Measurements from ENCODE around the gene TJAP1. TPM values are rescaled to one million over a fixed set of nuclear protein-coding genes. Genes with fewer than 3 reads are reported as not detected.
A peak's percentile ranks its signal among the peaks of the same experiment; 100 is the strongest.

Gene TJAP1
- total RNA-seq, 1 donor from 2014 or later, result 6.6 TPM

DNA sequence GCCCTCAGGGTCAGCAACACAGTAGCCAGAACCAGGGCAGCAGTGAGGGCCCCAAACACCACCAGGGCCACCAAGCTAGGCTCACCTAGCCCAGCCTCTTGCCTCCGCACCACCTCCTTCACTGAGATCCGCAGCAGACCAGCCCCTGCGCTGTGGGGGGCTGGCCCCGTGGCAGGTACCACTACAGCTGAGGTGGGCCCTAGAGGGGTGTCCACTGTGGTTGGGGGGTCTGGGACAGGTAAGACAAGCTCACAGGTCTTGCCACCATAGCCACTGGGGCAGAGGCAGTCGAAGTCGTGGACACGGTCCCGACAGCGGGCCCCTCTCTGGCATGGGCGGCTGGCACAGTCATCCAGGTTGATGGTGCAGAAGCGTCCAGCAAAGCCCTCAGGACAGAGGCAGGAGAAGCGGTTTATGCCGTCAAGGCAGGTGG, 26.7 kb upstream of the TJAP1 start:
- FAIRE-seq (no peak), DNase-seq (ENCODE audit: low read depth) (no peak)
- TF ChIP-seq, protein P1, sequence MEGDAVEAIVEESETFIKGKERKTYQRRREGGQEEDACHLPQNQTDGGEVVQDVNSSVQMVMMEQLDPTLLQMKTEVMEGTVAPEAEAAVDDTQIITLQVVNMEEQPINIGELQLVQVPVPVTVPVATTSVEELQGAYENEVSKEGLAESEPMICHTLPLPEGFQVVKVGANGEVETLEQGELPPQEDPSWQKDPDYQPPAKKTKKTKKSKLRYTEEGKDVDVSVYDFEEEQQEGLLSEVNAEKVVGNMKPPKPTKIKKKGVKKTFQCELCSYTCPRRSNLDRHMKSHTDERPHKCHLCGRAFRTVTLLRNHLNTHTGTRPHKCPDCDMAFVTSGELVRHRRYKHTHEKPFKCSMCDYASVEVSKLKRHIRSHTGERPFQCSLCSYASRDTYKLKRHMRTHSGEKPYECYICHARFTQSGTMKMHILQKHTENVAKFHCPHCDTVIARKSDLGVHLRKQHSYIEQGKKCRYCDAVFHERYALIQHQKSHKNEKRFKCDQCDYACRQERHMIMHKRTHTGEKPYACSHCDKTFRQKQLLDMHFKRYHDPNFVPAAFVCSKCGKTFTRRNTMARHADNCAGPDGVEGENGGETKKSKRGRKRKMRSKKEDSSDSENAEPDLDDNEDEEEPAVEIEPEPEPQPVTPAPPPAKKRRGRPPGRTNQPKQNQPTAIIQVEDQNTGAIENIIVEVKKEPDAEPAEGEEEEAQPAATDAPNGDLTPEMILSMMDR (IDR thresholded peaks at IDR 0.05; ENCODE audit: insufficient read depth, low read length, severe bottlenecking), result no peak
- no peak overlapping the region for H3K4me3 ChIP-seq (ENCODE audit: low read depth, low read length)
- H3K27me3 ChIP-seq (ENCODE audit: control insufficient read depth, insufficient read depth, low read length), result no peaks in the 10 kb centered on the region
- H3K36me3 ChIP-seq (ENCODE audit: control insufficient read depth, insufficient read depth, low read length), result peaks cover 22% of the 10 kb centered on the region

- FAIRE-seq (no peak), DNase-seq (ENCODE audit: low read depth) (peak; percentile 50)
- no peak overlapping the region for H3K4me3 ChIP-seq (ENCODE audit: low read depth, low read length)
- TF ChIP-seq, protein P1 (IDR thresholded peaks at IDR 0.05; ENCODE audit: insufficient read depth, low read length, severe bottlenecking), result no peak
- H3K27me3 ChIP-seq (ENCODE audit: control insufficient read depth, insufficient read depth, low read length), result no peaks in the 10 kb centered on the region
- H3K36me3 ChIP-seq (ENCODE audit: control insufficient read depth, insufficient read depth, low read length), result peaks cover 17% of the 10 kb centered on the region
These were observed 26.0 kb upstream of the TJAP1 start for GRCh38 chr6:43451348-43451747.

DNA sequence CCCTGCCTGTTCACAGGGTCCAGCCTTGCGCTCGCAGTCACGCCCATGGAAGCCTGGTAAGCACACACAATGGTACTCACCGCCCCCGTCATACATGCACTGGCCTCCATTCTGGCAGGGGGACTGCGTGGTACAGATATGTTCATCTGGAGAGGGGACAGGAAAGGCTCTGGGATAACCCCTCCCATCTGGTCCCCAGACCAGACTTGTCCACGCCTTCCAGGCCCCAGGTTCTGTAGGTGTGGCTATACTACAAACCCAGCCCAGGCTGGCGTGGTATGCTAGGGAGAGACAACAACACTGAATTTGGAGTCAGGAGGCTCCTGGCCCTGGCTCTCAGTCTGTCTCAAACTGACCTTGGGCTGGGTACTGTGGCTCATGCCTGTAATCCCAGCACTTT, 25.4 kb upstream of the TJAP1 start:
- no peak for FAIRE-seq
- H3K27me3 ChIP-seq (ENCODE audit: control insufficient read depth, insufficient read depth, low read length), result no peaks in the 10 kb centered on the region
- no peak overlapping the region for H3K4me3 ChIP-seq (ENCODE audit: low read depth, low read length)
- DNase-seq (ENCODE audit: low read depth), result no peak
- peaks cover 17% of the 10 kb centered on the region for H3K36me3 ChIP-seq (ENCODE audit: control insufficient read depth, insufficient read depth, low read length)
- TF ChIP-seq, protein P1 (IDR thresholded peaks at IDR 0.05; ENCODE audit: insufficient read depth, low read length, severe bottlenecking), result no peak

DNA sequence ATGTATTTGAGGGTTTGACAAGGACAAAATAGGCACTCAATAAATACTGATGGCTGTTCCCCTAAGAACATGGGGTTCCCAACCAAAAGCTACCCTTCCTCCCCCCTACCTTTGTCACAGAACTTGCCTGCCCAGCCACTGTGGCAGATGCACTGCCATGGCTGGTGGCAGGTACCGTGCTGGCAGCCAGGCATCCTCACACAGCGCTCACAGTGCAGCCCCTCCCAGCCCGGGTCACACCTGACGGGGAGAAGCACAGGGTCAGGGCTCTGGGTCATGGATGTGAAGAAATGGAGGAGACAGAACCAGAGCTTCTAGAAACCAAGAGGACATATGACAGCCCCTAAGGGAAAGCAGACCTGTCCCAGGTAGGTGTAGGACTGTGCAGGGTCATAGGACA, 24.5 kb upstream of the TJAP1 start:
- no peak for FAIRE-seq
- Histone ChIP-seq H3K36me3 (ENCODE audit: control insufficient read depth, insufficient read depth, low read length) (peaks cover 10% of the 10 kb centered on the region), H3K4me3 (ENCODE audit: low read depth, low read length) (no peak overlapping the region), H3K27me3 (ENCODE audit: control insufficient read depth, insufficient read depth, low read length) (no peaks in the 10 kb centered on the region)
- DNase-seq (ENCODE audit: low read depth), result no peak
- TF ChIP-seq, protein P1 (IDR thresholded peaks at IDR 0.05; ENCODE audit: insufficient read depth, low read length, severe bottlenecking), result no peak

GRCh38 chr6:43453831-43454230, 23.5 kb upstream of the TJAP1 start:
- no peaks in the 10 kb centered on the region for H3K27me3 ChIP-seq (ENCODE audit: control insufficient read depth, insufficient read depth, low read length)
- H3K36me3 ChIP-seq (ENCODE audit: control insufficient read depth, insufficient read depth, low read length), result peaks cover 9% of the 10 kb centered on the region
- TF ChIP-seq, protein P1 (IDR thresholded peaks at IDR 0.05; ENCODE audit: insufficient read depth, low read length, severe bottlenecking), result no peak
- no peak overlapping the region for H3K4me3 ChIP-seq (ENCODE audit: low read depth, low read length)
- DNase-seq (ENCODE audit: low read depth), result no peak
- FAIRE-seq, result no peak

GRCh38 chr6:43454290-43454695, 23.1 kb upstream of the TJAP1 start:
- no peak for FAIRE-seq
- DNase-seq (ENCODE audit: low read depth), result peak; percentile 57
- Histone ChIP-seq H3K27me3 (ENCODE audit: control insufficient read depth, insufficient read depth, low read length) (no peaks in the 10 kb centered on the region), H3K4me3 (ENCODE audit: low read depth, low read length) (peak overlapping the region; percentile 52), H3K36me3 (ENCODE audit: control insufficient read depth, insufficient read depth, low read length) (peaks cover 8% of the 10 kb centered on the region)
- TF ChIP-seq, protein P1 (IDR thresholded peaks at IDR 0.05; ENCODE audit: insufficient read depth, low read length, severe bottlenecking), result peak; percentile 97

Data from bronchial epithelial cell (primary cell).